HepG2 (cell line): Measurements from ENCODE around the gene CMTM8.

ENCODE experiments used
- CENPT ChIP-seq: sonication (generic); formaldehyde crosslinking; IDR thresholded peaks from 2 replicates; pipeline ENCODE4 v1.8.0; 2022; ENCODE audit warnings: low read depth, mild to moderate bottlenecking, moderate library complexity, missing genetic modification reagents
- HMG20B ChIP-seq: conservative IDR thresholded peaks from 2 replicates; pipeline ENCODE4 v1.6.1; 2016; ENCODE audit warnings: missing genetic modification reagents, missing compliant biosample characterization
- KLF16 ChIP-seq, 2 experiments: sonication (generic) in 1 of 2; formaldehyde crosslinking in 1 of 2; IDR thresholded peaks; 2 replicates each; pipeline versions ENCODE4 v1.6.1 to v1.8.0; 2016 to 2023; ENCODE audit warnings: missing genetic modification reagents in 2 of 2, missing compliant biosample characterization in 1 of 2
- TF ChIP-seq, protein P1 (sequence below): sonication (generic); formaldehyde crosslinking; IDR thresholded peaks from 2 replicates; pipeline ENCODE4 v1.5.0; 2020; ENCODE audit warnings: mild to moderate bottlenecking, missing genetic modification reagents, moderate library complexity
- TF ChIP-seq, protein P2 (sequence below): sonication (generic); formaldehyde crosslinking; IDR thresholded peaks from 2 replicates; pipeline ENCODE4 v1.4.0; 2020; ENCODE audit warnings: missing genetic modification reagents, borderline replicate concordance
- TF ChIP-seq, protein P3 (sequence below): sonication (generic); formaldehyde crosslinking; IDR thresholded peaks from 2 replicates; pipeline ENCODE4 v1.4.0; 2020; ENCODE audit warnings: missing genetic modification reagents

DNA sequence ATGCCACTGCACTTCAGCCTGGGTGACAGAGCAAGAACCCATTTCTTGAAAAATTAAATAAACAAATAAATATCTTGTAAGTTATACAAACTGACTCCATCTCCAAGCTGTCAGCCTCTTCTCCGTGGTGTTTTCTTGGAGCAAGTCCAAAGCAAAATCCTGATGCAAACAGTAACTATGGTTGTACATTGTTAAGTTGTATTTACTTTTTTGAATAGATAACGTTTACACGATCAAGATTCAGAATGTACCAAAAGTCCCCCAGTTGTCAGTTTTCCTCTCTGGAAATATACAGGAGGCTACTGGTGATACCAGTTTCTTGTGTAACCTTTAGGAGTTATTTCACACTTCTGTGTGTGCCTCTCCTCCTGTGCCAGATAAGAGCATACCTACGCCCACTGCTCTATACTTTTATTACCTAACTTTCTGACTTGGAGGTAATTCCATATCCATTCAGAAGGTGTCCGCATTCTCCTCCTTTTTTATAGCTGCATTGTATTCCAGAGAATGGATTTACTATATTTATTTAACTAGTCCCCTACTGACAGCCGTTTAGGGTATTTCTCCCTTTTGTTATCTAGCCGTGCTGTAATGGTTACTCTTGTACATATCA is 167.3 kb downstream of the CMTM8 start:
- TF ChIP-seq HMG20B (CRISPR knock-in tag) (no peak), KLF16 (CRISPR knock-in tag; IDR thresholded peaks at IDR 0.05) (no peak), CENPT (CRISPR knock-in tag) (no peak)
- TF ChIP-seq, protein P1, sequence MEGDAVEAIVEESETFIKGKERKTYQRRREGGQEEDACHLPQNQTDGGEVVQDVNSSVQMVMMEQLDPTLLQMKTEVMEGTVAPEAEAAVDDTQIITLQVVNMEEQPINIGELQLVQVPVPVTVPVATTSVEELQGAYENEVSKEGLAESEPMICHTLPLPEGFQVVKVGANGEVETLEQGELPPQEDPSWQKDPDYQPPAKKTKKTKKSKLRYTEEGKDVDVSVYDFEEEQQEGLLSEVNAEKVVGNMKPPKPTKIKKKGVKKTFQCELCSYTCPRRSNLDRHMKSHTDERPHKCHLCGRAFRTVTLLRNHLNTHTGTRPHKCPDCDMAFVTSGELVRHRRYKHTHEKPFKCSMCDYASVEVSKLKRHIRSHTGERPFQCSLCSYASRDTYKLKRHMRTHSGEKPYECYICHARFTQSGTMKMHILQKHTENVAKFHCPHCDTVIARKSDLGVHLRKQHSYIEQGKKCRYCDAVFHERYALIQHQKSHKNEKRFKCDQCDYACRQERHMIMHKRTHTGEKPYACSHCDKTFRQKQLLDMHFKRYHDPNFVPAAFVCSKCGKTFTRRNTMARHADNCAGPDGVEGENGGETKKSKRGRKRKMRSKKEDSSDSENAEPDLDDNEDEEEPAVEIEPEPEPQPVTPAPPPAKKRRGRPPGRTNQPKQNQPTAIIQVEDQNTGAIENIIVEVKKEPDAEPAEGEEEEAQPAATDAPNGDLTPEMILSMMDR (CRISPR knock-in tag): no peak
- TF ChIP-seq, protein P2, sequence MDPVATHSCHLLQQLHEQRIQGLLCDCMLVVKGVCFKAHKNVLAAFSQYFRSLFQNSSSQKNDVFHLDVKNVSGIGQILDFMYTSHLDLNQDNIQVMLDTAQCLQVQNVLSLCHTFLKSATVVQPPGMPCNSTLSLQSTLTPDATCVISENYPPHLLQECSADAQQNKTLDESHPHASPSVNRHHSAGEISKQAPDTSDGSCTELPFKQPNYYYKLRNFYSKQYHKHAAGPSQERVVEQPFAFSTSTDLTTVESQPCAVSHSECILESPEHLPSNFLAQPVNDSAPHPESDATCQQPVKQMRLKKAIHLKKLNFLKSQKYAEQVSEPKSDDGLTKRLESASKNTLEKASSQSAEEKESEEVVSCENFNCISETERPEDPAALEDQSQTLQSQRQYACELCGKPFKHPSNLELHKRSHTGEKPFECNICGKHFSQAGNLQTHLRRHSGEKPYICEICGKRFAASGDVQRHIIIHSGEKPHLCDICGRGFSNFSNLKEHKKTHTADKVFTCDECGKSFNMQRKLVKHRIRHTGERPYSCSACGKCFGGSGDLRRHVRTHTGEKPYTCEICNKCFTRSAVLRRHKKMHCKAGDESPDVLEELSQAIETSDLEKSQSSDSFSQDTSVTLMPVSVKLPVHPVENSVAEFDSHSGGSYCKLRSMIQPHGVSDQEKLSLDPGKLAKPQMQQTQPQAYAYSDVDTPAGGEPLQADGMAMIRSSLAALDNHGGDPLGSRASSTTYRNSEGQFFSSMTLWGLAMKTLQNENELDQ: no peak
- TF ChIP-seq, protein P3, sequence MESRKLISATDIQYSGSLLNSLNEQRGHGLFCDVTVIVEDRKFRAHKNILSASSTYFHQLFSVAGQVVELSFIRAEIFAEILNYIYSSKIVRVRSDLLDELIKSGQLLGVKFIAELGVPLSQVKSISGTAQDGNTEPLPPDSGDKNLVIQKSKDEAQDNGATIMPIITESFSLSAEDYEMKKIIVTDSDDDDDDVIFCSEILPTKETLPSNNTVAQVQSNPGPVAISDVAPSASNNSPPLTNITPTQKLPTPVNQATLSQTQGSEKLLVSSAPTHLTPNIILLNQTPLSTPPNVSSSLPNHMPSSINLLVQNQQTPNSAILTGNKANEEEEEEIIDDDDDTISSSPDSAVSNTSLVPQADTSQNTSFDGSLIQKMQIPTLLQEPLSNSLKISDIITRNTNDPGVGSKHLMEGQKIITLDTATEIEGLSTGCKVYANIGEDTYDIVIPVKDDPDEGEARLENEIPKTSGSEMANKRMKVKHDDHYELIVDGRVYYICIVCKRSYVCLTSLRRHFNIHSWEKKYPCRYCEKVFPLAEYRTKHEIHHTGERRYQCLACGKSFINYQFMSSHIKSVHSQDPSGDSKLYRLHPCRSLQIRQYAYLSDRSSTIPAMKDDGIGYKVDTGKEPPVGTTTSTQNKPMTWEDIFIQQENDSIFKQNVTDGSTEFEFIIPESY (CRISPR knock-in tag): no peak
